Coronary artery (tissue), 2 donors: Measurements from ENCODE around the gene SPAG4.

Source experiments
- DNase-seq: peaks from one replicate; pipeline ENCODE4 v3.0.0-alpha.2; 2017; ENCODE audit warnings: low spot score
- H3K27ac ChIP-seq, 2 donors: fragments of 200-600 bp; sonication (generic); one replicate each; pipeline ENCODE4 v1.5.1; 2016 to 2019
- H3K4me3 ChIP-seq: fragments of 200-600 bp; sonication (generic); 2 replicates; pipeline ENCODE4 v1.5.1; 2016; ENCODE audit warnings: mild to moderate bottlenecking, moderate library complexity
- CTCF ChIP-seq: fragments of 200-600 bp; sonication (generic); IDR thresholded peaks from one replicate; pipeline ENCODE4 v1.5.1; 2019; ENCODE audit warnings: antibody characterized with exemption

Gene SPAG4

GRCh38 chr20:35654415-35654814 lies 38.8 kb downstream of the SPAG4 start:
- H3K4me3 ChIP-seq: no peak overlapping the region
- DNase-seq: no peak
- no peak overlapping the region for H3K27ac ChIP-seq
- no peak for TF ChIP-seq CTCF

- Histone ChIP-seq H3K27ac (no peak overlapping the region), H3K4me3 (no peak overlapping the region)
- DNase-seq: no peak
- no peak for TF ChIP-seq CTCF
Measured at GRCh38 chr20:35657271-35657670, 41.6 kb downstream of the SPAG4 start.

GRCh38 chr20:35660122-35660937 lies 44.7 kb downstream of the SPAG4 start:
- TF ChIP-seq CTCF: no peak
- Histone ChIP-seq H3K27ac (no peak overlapping the region), H3K4me3 (no peak overlapping the region)
- DNase-seq: no peak

- Histone ChIP-seq H3K4me3 (peak overlapping the region; percentile 88), H3K27ac (peak overlapping the region in 1 of 2 donors; percentile 55)
- no peak for DNase-seq
- no peak for TF ChIP-seq CTCF
Measured at GRCh38 chr20:35661053-35661452, 45.4 kb downstream of the SPAG4 start.

GRCh38 chr20:35661908-35662307 lies 46.3 kb downstream of the SPAG4 start:
- Histone ChIP-seq H3K27ac (peak overlapping the region; percentile 30 to 55), H3K4me3 (peak overlapping the region; percentile 88)
- no peak for TF ChIP-seq CTCF
- no peak for DNase-seq

GRCh38 chr20:35662551-35662950 lies 46.9 kb downstream of the SPAG4 start:
- peak overlapping the region; percentile 30 to 55 for H3K27ac ChIP-seq
- peak overlapping the region; percentile 88 for H3K4me3 ChIP-seq
- TF ChIP-seq CTCF: no peak
- DNase-seq: no peak
